ENCODE results near the gene RHBDL1. TPM values are rescaled to one million over a fixed set of nuclear protein-coding genes. Genes with fewer than 3 reads are reported as not detected.

The RHBDL1 gene
- total RNA-seq, 2 experiments from 2014 or later = 0.79 to 0.89 TPM

DNA sequence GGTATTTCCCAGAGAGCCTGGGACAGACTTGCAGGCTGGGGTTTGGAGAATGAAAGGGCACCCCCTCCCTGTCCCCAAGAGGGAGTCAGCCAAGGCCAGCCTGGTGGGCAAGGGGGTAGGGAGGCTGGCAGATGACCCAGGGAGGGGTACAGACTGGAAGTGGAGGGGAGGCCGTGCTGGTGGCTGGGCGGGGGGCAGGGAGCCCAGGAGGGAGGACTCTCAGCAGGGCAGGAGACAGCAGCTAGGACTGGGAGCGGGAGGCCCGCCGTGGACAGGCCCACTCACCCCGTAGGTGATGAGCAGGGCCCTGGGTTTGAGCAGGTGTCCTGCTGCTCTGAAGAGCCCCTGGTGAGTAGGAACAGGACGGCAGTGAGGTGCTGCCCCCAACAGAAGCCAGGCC is 40.5 kb upstream of the RHBDL1 start:
- H3K27me3 Mint-ChIP-seq = no peaks in the 10 kb centered on the region
- no peaks in the 10 kb centered on the region for H3K9me3 Mint-ChIP-seq
- H3K4me1 Mint-ChIP-seq (ENCODE audit: low read depth) = peaks cover 11% of the 10 kb centered on the region
- TF ChIP-seq, protein P1, sequence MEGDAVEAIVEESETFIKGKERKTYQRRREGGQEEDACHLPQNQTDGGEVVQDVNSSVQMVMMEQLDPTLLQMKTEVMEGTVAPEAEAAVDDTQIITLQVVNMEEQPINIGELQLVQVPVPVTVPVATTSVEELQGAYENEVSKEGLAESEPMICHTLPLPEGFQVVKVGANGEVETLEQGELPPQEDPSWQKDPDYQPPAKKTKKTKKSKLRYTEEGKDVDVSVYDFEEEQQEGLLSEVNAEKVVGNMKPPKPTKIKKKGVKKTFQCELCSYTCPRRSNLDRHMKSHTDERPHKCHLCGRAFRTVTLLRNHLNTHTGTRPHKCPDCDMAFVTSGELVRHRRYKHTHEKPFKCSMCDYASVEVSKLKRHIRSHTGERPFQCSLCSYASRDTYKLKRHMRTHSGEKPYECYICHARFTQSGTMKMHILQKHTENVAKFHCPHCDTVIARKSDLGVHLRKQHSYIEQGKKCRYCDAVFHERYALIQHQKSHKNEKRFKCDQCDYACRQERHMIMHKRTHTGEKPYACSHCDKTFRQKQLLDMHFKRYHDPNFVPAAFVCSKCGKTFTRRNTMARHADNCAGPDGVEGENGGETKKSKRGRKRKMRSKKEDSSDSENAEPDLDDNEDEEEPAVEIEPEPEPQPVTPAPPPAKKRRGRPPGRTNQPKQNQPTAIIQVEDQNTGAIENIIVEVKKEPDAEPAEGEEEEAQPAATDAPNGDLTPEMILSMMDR (IDR thresholded peaks at IDR 0.05) = no peak
- H3K27ac Mint-ChIP-seq = no peak overlapping the region
- no peak for ATAC-seq
- DNase-seq = no peak
- POLR2A ChIA-PET = interaction anchor here (1.2 to 1.6 kb wide), 2 partner anchors 47 to 50 kb away, joined by 3 to 6 read pairs; no protein-coding TSS in a partner anchor
- peaks cover 3% of the 10 kb centered on the region for H3K36me3 Mint-ChIP-seq (ENCODE audit: low read depth)
- H3K4me3 Mint-ChIP-seq = peak overlapping the region; percentile 89
- intact Hi-C loops (cut with micrococcal nuclease) = no loop called here
- CTCF ChIA-PET = no interaction called here

DNA sequence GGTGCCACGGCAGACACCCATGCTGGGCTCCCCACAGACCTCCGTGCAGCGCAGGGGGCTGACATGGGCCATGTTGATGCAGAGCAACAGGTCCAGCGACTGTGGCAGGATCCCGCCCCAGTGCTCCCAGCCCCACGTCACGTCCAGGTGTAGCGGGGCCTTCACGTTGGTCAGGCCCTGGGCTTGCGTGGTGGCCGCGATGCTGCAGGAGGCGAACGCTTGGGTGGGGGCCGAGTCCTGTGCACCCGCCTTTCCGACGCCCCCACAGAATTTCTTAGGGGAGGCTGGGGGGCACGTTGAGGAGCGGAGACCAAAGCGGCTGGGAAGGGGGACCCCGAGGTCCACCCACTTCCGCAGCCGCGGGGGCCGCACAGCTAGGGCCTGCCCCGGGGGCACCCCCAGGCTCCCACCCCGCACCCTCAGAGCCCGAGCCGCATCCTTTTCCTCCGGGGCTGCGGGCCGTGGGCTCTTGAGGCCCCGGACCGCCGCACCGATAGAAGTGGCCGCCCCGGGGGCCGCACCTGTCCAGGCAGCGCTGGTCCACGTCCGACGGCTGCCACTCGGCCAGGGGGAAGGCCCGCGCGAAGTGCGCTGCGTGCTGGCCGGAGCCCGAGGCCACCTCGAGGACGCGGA is 39.8 kb upstream of the RHBDL1 start:
- DNase-seq (peak; percentile 43), ATAC-seq (peak; percentile 6)
- H3K27me3 Mint-ChIP-seq = no peaks in the 10 kb centered on the region
- H3K36me3 Mint-ChIP-seq (ENCODE audit: low read depth) = peaks cover 3% of the 10 kb centered on the region
- intact Hi-C loops (cut with micrococcal nuclease) = no loop called here
- ChIA-PET POLR2A (interaction anchor here (0.9 to 3.6 kb wide), 17 partner anchors 10 to 209 kb away, joined by 3 to 21 read pairs (median 4); partner anchors contain the start of genes JMJD8 and WDR90), CTCF (interaction anchor here (1.0 to 3.1 kb wide), 6 partner anchors 12 to 243 kb away, joined by 3 to 13 read pairs (median 3); partner anchors contain the start of gene CAPN15)
- peaks cover 13% of the 10 kb centered on the region for H3K4me1 Mint-ChIP-seq (ENCODE audit: low read depth)
- TF ChIP-seq, protein P1 (IDR thresholded peaks at IDR 0.05) = no peak
- H3K9me3 Mint-ChIP-seq = no peaks in the 10 kb centered on the region
- peak overlapping the region; percentile 89 for H3K4me3 Mint-ChIP-seq
- H3K27ac Mint-ChIP-seq = peak overlapping the region; percentile 25

DNA sequence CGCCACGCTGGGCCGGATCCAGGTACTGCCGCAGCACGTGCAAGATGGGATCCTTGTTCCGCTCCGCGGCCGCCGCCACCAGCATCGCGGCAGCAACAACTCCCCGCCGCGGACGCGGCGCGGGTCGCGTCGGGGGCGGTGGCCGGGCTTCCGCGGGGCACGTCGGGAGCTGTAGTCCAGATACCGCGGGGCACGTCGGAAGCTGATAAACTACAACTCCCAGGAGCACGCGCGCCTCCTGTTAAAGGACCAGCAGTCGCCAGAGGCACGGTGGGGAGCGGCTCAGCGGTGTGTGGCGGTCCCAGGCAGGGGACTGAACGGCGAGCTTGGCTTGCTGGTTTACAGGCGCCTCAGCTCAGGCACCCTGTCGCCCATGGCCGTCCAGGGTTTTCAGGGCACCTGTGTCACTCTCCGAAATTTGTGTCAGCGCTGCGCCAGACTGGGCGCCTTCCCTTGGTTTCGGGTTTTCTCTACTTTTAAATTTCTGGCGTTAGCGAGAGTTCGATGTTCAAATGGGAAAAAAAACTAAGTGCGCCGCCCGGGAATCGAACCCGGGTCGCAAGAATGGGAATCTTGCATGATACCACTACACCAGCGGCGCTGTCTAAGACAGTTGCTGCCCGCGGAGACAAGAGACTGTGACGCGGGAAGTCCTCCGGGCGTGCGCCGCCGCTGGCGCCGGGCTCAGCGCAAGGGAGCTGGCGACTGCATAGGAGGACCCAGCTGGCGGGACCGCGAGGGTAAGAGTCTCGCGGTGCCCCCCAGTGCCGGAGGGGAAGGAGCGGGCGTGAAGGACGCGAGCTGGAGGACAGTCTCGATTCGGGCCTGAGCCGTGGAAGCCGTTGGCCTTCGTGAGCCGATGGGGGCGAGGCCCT is 39.0 kb upstream of the RHBDL1 start, which contains the start of gene METTL26:
METTL26 (minus strand) TSS at position 100 of the 875 bp plus-strand sequence; CDS start at position 85, 15 bp downstream.
- peak within 1 kb of the TSS; percentile 89 for H3K4me3 Mint-ChIP-seq
- ChIA-PET POLR2A (interaction anchor here (0.7 to 3.6 kb wide), 18 partner anchors 10 to 340 kb away, joined by 3 to 21 read pairs (median 4); partner anchors contain the start of genes JMJD8 and WDR90), CTCF (interaction anchor here (1.0 to 3.1 kb wide), 6 partner anchors 12 to 244 kb away, joined by 3 to 13 read pairs (median 3); partner anchors contain the start of gene CAPN15)
- H3K36me3 Mint-ChIP-seq (ENCODE audit: low read depth) = peaks cover 3% of the 10 kb centered on the region
- peak within 1 kb of the TSS; percentile 92 for H3K27ac Mint-ChIP-seq
- TF ChIP-seq, protein P1 (IDR thresholded peaks at IDR 0.05) = no peak
- intact Hi-C loops (cut with micrococcal nuclease) = no loop called here
- peak; percentile 98 for DNase-seq
- H3K4me1 Mint-ChIP-seq (ENCODE audit: low read depth) = peaks cover 13% of the 10 kb centered on the region
- no peaks in the 10 kb centered on the region for H3K9me3 Mint-ChIP-seq
- ATAC-seq = peak; percentile 86
- no peaks in the 10 kb centered on the region for H3K27me3 Mint-ChIP-seq

DNA sequence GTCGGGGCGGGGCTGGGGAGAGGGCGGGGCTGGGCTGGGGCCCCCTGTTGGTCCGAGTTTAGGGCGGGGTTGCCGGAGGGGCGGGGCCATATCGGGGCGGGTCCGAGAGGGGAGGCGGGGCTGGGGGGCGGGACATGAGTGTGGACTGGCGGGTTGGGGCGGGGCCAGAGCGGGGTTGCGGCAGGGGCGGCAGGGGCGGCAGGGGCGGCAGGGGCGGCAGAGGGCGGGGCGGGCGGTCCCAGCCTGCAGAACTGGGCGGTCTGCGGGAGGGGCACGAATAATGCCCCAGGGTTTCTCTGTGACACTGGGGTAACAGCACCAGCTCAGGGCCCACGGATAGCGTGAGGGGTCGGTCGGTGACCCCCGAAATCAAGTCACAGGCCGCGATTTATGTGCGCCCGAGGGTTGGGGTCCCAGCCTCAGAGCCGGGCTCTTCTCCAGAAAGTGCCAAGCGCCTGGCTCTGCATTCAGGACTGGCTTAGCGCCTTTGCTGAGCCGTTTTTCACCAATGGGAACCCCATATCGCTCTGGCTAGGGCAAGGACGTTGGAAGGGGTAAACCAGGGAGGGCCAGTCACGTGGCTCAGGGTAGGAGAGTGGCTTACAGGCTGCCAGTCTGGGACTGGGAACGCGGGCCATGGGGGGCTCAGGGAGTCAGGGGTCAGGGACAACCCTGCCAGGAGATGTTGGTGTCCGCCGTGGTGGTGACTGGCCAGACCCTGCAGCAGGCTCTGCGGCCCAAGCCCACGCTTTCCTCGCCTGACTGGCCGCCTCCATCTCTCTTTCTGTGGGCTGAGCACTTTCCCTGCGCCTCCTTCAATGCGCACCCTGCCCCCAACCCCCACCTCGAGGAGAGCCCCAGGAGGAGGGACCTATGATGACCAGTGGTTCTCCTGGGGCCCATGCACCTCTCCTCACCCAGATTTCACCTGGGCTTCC is 38.1 kb upstream of the RHBDL1 start:
- TF ChIP-seq, protein P1 (IDR thresholded peaks at IDR 0.05) = no peak
- Mint-ChIP-seq H3K4me3 (peak overlapping the region; percentile 89), H3K27me3 (no peaks in the 10 kb centered on the region), H3K9me3 (no peaks in the 10 kb centered on the region), H3K27ac (no peak overlapping the region), H3K4me1 (ENCODE audit: low read depth) (peaks cover 13% of the 10 kb centered on the region), H3K36me3 (ENCODE audit: low read depth) (peaks cover 3% of the 10 kb centered on the region)
- DNase-seq (peak; percentile 90), ATAC-seq (peak; percentile 71)
- ChIA-PET POLR2A (interaction anchor here (0.7 to 3.6 kb wide), 11 partner anchors 9 to 339 kb away, joined by 3 to 21 read pairs (median 4); partner anchors contain the start of gene WDR90), CTCF (interaction anchor here (1.1 to 3.1 kb wide), 6 partner anchors 11 to 245 kb away, joined by 3 to 13 read pairs (median 3); partner anchors contain the start of genes CAPN15 and WDR90)
- intact Hi-C loops (cut with micrococcal nuclease) = no loop called here

Measured in activated CD8-positive, alpha-beta T cell treated with anti-CD3 and anti-CD28 coated beads for 36 hours (primary cell).